Measurements from ENCODE around the gene P4HA3.

The P4HA3 gene

GRCh38 chr11:74267014-74267413, 44.4 kb downstream of the P4HA3 start:
- no peak for DNase-seq (ENCODE audit: low read depth, low spot score)

- DNase-seq (ENCODE audit: low read depth, low spot score) = no peak
Measured at GRCh38 chr11:74265256-74265655, 46.2 kb downstream of the P4HA3 start.

- DNase-seq (ENCODE audit: low read depth, low spot score) = no peak
Measured at GRCh38 chr11:74262725-74263124, 48.7 kb downstream of the P4HA3 start.

GRCh38 chr11:74257959-74258553, 53.4 kb downstream of the P4HA3 start:
- DNase-seq (ENCODE audit: low read depth, low spot score) = peak; percentile 86

GRCh38 chr11:74256378-74257133, 54.9 kb downstream of the P4HA3 start:
- DNase-seq (ENCODE audit: low read depth, low spot score) = no peak

- DNase-seq (ENCODE audit: low read depth, low spot score) = peak; percentile 15
Measured at GRCh38 chr11:74255741-74256375, 55.6 kb downstream of the P4HA3 start.

GRCh38 chr11:74253361-74253760, 58.1 kb downstream of the P4HA3 start:
- no peak for DNase-seq (ENCODE audit: low read depth, low spot score)

GRCh38 chr11:74249496-74249895, 61.9 kb downstream of the P4HA3 start:
- no peak for DNase-seq (ENCODE audit: low read depth, low spot score)

- no peak for DNase-seq (ENCODE audit: low read depth, low spot score)
Measured at GRCh38 chr11:74248469-74248868, 63.0 kb downstream of the P4HA3 start.

GRCh38 chr11:74238243-74238642, 73.2 kb downstream of the P4HA3 start:
- no peak for DNase-seq (ENCODE audit: low read depth, low spot score)

GRCh38 chr11:74237541-74237940, 73.9 kb downstream of the P4HA3 start:
- no peak for DNase-seq (ENCODE audit: low read depth, low spot score)

GRCh38 chr11:74235121-74235520, 76.3 kb downstream of the P4HA3 start:
- DNase-seq (ENCODE audit: low read depth, low spot score) = no peak

- DNase-seq (ENCODE audit: low read depth, low spot score) = no peak
Measured at GRCh38 chr11:74233683-74234082, 77.8 kb downstream of the P4HA3 start.

GRCh38 chr11:74232311-74232950, 79.0 kb downstream of the P4HA3 start:
- no peak for DNase-seq (ENCODE audit: low read depth, low spot score)

- DNase-seq (ENCODE audit: low read depth, low spot score) = no peak
Measured at GRCh38 chr11:74226907-74227306, 84.5 kb downstream of the P4HA3 start.

GRCh38 chr11:74225565-74225964, 85.9 kb downstream of the P4HA3 start:
- DNase-seq (ENCODE audit: low read depth, low spot score) = no peak

GRCh38 chr11:74221816-74222215, 89.6 kb downstream of the P4HA3 start:
- DNase-seq (ENCODE audit: low read depth, low spot score) = no peak

GRCh38 chr11:74220376-74220775, 91.1 kb downstream of the P4HA3 start:
- no peak for DNase-seq (ENCODE audit: low read depth, low spot score)
